Lower lobe of right lung (tissue), 2 donors: ENCODE measurements around the gene CCDC170. TPM values are rescaled to one million over a fixed set of nuclear protein-coding genes. Genes with fewer than 3 reads are reported as not detected.

ENCODE experiments used
- ATAC-seq, 2 donors: fragments of 200-7000 bp; cut with Tn5 transposase; one replicate each; pipeline ENCODE4 v1.9.1; 2020 to 2022; ENCODE audit warnings: mild to moderate bottlenecking in 2 of 2, moderate library complexity in 2 of 2
- DNase-seq: peaks from one replicate; pipeline ENCODE4 v3.0.0-alpha.2; 2020
- H3K27ac ChIP-seq: fragments of 200-600 bp; one replicate; pipeline ENCODE4 v1.8.0; 2022
- H3K27me3 ChIP-seq: fragments of 200-600 bp; one replicate; pipeline ENCODE4 v1.8.0; 2022; ENCODE audit warnings: low read depth
- H3K36me3 ChIP-seq: fragments of 200-600 bp; one replicate; pipeline ENCODE4 v1.8.0; 2022; ENCODE audit warnings: mild to moderate bottlenecking
- H3K4me1 ChIP-seq: fragments of 200-600 bp; one replicate; pipeline ENCODE4 v1.8.0; 2022
- H3K4me3 ChIP-seq: fragments of 200-600 bp; one replicate; pipeline ENCODE4 v1.8.0; 2022; ENCODE audit warnings: mild to moderate bottlenecking
- H3K9me3 ChIP-seq: fragments of 200-600 bp; one replicate; pipeline ENCODE4 v1.8.0; 2022
- CTCF ChIP-seq: fragments of 200-600 bp; IDR thresholded peaks from one replicate; pipeline ENCODE4 v1.8.0; 2022; ENCODE audit warnings: antibody characterized with exemption, mild to moderate bottlenecking
- intact Hi-C: fragments of 100-400 bp; cut with DNase I; formaldehyde crosslinking; loops from one replicate; pipeline ENCODE4 v1.11.0; 2022
- total RNA-seq: library from RNA; stranded (reverse); fragmentation: NEBNext Ultra II Directional; extraction: Animal tissue kit (Norgen Biotek cat#: 25700); gene quantifications from one replicate; pipeline ENCODE4 v1.2.1, GENCODE V29; 2021
- donor health status: DM: no; HTN: yes; CAD: no; lungs with severe emphysema.

The CCDC170 gene
- total RNA-seq, 1 donor from 2014 or later: 5.4 TPM

GRCh38 chr6:151647976-151648639 is 154.3 kb downstream of the CCDC170 start:
- ATAC-seq: no peak
- Histone ChIP-seq H3K36me3 (no peaks in the 10 kb centered on the region), H3K9me3 (no peaks in the 10 kb centered on the region), H3K4me1 (no peaks in the 10 kb centered on the region), H3K4me3 (no peak overlapping the region), H3K27me3 (no peaks in the 10 kb centered on the region), H3K27ac (no peak overlapping the region)
- DNase-seq: no peak
- TF ChIP-seq CTCF: peak; percentile 6
- intact Hi-C loops: no loop called here

GRCh38 chr6:151649835-151650234 is 156.0 kb downstream of the CCDC170 start:
- H3K4me3 ChIP-seq: no peak overlapping the region
- H3K36me3 ChIP-seq: no peaks in the 10 kb centered on the region
- intact Hi-C loops: no loop called here
- H3K27ac ChIP-seq: no peak overlapping the region
- H3K4me1 ChIP-seq: no peaks in the 10 kb centered on the region
- H3K27me3 ChIP-seq: no peaks in the 10 kb centered on the region
- no peak for TF ChIP-seq CTCF
- DNase-seq (no peak), ATAC-seq (no peak)
- H3K9me3 ChIP-seq: peaks cover 4% of the 10 kb centered on the region

- intact Hi-C loops: no loop called here
- Histone ChIP-seq H3K9me3 (peaks cover 5% of the 10 kb centered on the region), H3K4me1 (no peaks in the 10 kb centered on the region), H3K27me3 (no peaks in the 10 kb centered on the region), H3K36me3 (no peaks in the 10 kb centered on the region), H3K27ac (no peak overlapping the region), H3K4me3 (no peak overlapping the region)
- no peak for DNase-seq
- ATAC-seq: no peak
- no peak for TF ChIP-seq CTCF
These were observed 157.8 kb downstream of the CCDC170 start for GRCh38 chr6:151651639-151652038.

GRCh38 chr6:151652325-151652724 is 158.5 kb downstream of the CCDC170 start:
- peaks cover 5% of the 10 kb centered on the region for H3K9me3 ChIP-seq
- H3K4me1 ChIP-seq: no peaks in the 10 kb centered on the region
- H3K4me3 ChIP-seq: no peak overlapping the region
- no peak overlapping the region for H3K27ac ChIP-seq
- no peak for TF ChIP-seq CTCF
- intact Hi-C loops: no loop called here
- ATAC-seq: no peak
- H3K27me3 ChIP-seq: no peaks in the 10 kb centered on the region
- no peaks in the 10 kb centered on the region for H3K36me3 ChIP-seq
- DNase-seq: no peak

GRCh38 chr6:151655099-151655498 is 161.3 kb downstream of the CCDC170 start:
- DNase-seq (no peak), ATAC-seq (no peak)
- Histone ChIP-seq H3K27me3 (no peaks in the 10 kb centered on the region), H3K4me3 (no peak overlapping the region), H3K9me3 (peaks cover 5% of the 10 kb centered on the region), H3K27ac (no peak overlapping the region), H3K4me1 (no peaks in the 10 kb centered on the region), H3K36me3 (no peaks in the 10 kb centered on the region)
- intact Hi-C loops: no loop called here
- TF ChIP-seq CTCF: no peak
